Measurements from ENCODE around the gene DYRK1A.
A peak's percentile ranks its signal among the peaks of the same experiment; 100 is the strongest.

DYRK1A gene

DNA sequence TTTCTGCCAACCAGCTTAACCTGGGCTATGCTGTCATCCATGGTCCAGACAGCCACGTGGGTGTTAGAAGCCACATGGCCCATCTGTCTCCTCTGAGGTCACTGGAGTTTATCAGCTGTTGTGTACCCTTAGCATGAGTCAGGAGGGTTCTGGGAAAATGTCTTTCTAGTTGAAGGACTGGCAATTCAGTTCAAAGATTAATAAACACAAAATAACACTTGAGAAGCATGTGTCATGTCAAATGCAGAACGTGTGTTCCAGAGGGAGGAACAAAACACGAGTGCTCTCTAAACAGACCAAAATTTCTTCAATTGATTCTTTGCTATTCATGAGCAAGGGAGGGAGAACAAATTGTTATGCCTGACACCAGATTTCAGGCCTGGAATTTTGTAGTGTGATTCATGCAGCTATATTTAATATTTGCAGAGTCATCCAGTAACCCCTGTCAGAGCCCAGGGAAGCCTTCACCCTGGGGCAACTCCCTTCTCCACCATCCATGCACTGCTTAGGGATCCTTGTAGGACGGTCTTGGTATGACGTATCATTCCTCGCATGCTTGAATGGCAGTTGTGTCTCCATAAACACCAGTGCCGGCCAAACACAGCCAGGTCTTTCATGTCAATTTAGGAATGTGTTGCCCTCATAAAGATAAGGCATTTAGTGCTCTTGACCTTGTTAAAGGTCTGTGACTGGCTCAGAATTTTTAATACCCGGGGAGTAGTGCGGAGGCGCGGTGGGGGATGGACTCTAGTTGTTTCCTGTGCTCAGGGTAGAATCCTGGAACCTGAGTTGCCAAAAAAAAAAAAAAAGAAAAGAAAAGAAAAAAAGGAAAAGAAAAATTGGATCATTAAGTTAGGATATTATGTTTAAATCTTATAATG is 27.7 kb upstream of the DYRK1A start:
- Histone ChIP-seq H3K4me3 (ENCODE audit: low read depth, low read length) (peak overlapping the region; percentile 4; the same call in 1 of the 2 replicates), H3K36me3 (ENCODE audit: control insufficient read depth in 2 of 2, insufficient read depth in 1 of 2, low read length in 2 of 2) (no peaks in the 10 kb centered on the region), H3K9me3 (ENCODE audit: control insufficient read depth, insufficient read depth, low read depth, low read length) (no peaks in the 10 kb centered on the region), H3K4me1 (ENCODE audit: control insufficient read depth, insufficient read depth, low read length) (no peaks in the 10 kb centered on the region; the same call in 1 of the 2 replicates), H3K27ac (ENCODE audit: extremely low read depth, low read depth, low read length) (no peak overlapping the region)
- ChIA-PET POLR2A (interaction anchor here (1.0 to 1.4 kb wide), 3 partner anchors 27 to 225 kb away, joined by 4 to 10 read pairs (median 7); partner anchors contain the start of genes DYRK1A and VPS26C), CTCF (interaction anchor here (0.5 to 0.7 kb wide), 3 partner anchors 32 to 381 kb away, joined by 3 to 5 read pairs (median 4); no protein-coding TSS in a partner anchor)
- TF ChIP-seq, protein P1, sequence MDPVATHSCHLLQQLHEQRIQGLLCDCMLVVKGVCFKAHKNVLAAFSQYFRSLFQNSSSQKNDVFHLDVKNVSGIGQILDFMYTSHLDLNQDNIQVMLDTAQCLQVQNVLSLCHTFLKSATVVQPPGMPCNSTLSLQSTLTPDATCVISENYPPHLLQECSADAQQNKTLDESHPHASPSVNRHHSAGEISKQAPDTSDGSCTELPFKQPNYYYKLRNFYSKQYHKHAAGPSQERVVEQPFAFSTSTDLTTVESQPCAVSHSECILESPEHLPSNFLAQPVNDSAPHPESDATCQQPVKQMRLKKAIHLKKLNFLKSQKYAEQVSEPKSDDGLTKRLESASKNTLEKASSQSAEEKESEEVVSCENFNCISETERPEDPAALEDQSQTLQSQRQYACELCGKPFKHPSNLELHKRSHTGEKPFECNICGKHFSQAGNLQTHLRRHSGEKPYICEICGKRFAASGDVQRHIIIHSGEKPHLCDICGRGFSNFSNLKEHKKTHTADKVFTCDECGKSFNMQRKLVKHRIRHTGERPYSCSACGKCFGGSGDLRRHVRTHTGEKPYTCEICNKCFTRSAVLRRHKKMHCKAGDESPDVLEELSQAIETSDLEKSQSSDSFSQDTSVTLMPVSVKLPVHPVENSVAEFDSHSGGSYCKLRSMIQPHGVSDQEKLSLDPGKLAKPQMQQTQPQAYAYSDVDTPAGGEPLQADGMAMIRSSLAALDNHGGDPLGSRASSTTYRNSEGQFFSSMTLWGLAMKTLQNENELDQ (tag by site-specific recombination; IDR thresholded peaks at IDR 0.05; ENCODE audit: low read depth): no peak
- TF ChIP-seq, protein P2, sequence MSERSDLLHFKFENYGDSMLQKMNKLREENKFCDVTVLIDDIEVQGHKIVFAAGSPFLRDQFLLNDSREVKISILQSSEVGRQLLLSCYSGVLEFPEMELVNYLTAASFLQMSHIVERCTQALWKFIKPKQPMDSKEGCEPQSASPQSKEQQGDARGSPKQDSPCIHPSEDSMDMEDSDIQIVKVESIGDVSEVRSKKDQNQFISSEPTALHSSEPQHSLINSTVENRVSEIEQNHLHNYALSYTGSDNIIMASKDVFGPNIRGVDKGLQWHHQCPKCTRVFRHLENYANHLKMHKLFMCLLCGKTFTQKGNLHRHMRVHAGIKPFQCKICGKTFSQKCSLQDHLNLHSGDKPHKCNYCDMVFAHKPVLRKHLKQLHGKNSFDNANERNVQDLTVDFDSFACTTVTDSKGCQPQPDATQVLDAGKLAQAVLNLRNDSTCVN (tag by site-specific recombination; optimal IDR thresholded peaks at IDR 0.05): peak; percentile 18
- no peak for TF ChIP-seq ZSCAN16 (tag by site-specific recombination; IDR thresholded peaks at IDR 0.05)
- TF ChIP-seq ZNF416 (tag by site-specific recombination; IDR thresholded peaks at IDR 0.05): no peak
- peak; percentile 82 for TF ChIP-seq ZFHX2 (tag by site-specific recombination; conservative IDR thresholded peaks at IDR 0.05)
- TF ChIP-seq, protein P3, sequence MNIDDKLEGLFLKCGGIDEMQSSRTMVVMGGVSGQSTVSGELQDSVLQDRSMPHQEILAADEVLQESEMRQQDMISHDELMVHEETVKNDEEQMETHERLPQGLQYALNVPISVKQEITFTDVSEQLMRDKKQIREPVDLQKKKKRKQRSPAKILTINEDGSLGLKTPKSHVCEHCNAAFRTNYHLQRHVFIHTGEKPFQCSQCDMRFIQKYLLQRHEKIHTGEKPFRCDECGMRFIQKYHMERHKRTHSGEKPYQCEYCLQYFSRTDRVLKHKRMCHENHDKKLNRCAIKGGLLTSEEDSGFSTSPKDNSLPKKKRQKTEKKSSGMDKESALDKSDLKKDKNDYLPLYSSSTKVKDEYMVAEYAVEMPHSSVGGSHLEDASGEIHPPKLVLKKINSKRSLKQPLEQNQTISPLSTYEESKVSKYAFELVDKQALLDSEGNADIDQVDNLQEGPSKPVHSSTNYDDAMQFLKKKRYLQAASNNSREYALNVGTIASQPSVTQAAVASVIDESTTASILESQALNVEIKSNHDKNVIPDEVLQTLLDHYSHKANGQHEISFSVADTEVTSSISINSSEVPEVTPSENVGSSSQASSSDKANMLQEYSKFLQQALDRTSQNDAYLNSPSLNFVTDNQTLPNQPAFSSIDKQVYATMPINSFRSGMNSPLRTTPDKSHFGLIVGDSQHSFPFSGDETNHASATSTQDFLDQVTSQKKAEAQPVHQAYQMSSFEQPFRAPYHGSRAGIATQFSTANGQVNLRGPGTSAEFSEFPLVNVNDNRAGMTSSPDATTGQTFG (tag by site-specific recombination; IDR thresholded peaks at IDR 0.05; ENCODE audit: borderline replicate concordance): no peak
- peak; percentile 57; the same call in 1 of the 2 replicates for TF ChIP-seq ZNF558 (tag by site-specific recombination; IDR thresholded peaks at IDR 0.05)
- TF ChIP-seq ZNF677 (tag by site-specific recombination; IDR thresholded peaks at IDR 0.05): no peak
- TF ChIP-seq GLIS1 (tag by site-specific recombination; IDR thresholded peaks at IDR 0.05): peak; percentile 78
- TF ChIP-seq RBAK (tag by site-specific recombination; IDR thresholded peaks at IDR 0.05): peak; percentile 58; the same call in 1 of the 2 replicates
- TF ChIP-seq ZNF112 (tag by site-specific recombination; IDR thresholded peaks at IDR 0.05): no peak
- TF ChIP-seq ZNF843 (tag by site-specific recombination; IDR thresholded peaks at IDR 0.05): peak; percentile 91
- peak; percentile 71 for TF ChIP-seq ZNF692 (tag by site-specific recombination; IDR thresholded peaks at IDR 0.05)
- no peak for TF ChIP-seq MEIS1 (CRISPR knock-in tag; IDR thresholded peaks at IDR 0.05; ENCODE audit: borderline replicate concordance)
- TF ChIP-seq PRDM1 (tag by site-specific recombination; IDR thresholded peaks at IDR 0.05): no peak
- no peak for TF ChIP-seq ZNF623 (tag by site-specific recombination; IDR thresholded peaks at IDR 0.05)
- TF ChIP-seq, protein P4, sequence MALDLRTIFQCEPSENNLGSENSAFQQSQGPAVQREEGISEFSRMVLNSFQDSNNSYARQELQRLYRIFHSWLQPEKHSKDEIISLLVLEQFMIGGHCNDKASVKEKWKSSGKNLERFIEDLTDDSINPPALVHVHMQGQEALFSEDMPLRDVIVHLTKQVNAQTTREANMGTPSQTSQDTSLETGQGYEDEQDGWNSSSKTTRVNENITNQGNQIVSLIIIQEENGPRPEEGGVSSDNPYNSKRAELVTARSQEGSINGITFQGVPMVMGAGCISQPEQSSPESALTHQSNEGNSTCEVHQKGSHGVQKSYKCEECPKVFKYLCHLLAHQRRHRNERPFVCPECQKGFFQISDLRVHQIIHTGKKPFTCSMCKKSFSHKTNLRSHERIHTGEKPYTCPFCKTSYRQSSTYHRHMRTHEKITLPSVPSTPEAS (tag by site-specific recombination; IDR thresholded peaks at IDR 0.05): peak; percentile 54; the same call in 1 of the 2 replicates
- peak; percentile 75; the same call in 1 of the 2 replicates for TF ChIP-seq ZEB2 (tag by site-specific recombination; IDR thresholded peaks at IDR 0.05)
- TF ChIP-seq, protein P5, sequence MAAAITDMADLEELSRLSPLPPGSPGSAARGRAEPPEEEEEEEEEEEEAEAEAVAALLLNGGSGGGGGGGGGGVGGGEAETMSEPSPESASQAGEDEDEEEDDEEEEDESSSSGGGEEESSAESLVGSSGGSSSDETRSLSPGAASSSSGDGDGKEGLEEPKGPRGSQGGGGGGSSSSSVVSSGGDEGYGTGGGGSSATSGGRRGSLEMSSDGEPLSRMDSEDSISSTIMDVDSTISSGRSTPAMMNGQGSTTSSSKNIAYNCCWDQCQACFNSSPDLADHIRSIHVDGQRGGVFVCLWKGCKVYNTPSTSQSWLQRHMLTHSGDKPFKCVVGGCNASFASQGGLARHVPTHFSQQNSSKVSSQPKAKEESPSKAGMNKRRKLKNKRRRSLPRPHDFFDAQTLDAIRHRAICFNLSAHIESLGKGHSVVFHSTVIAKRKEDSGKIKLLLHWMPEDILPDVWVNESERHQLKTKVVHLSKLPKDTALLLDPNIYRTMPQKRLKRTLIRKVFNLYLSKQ (tag by site-specific recombination; IDR thresholded peaks at IDR 0.05; ENCODE audit: borderline replicate concordance): no peak
- peak; percentile 95 for TF ChIP-seq FEZF1 (tag by site-specific recombination; IDR thresholded peaks at IDR 0.05)
- peak; percentile 8; the same call in 1 of the 2 replicates for TF ChIP-seq ZNF2 (tag by site-specific recombination; IDR thresholded peaks at IDR 0.05)
- TF ChIP-seq SCRT1 (tag by site-specific recombination; IDR thresholded peaks at IDR 0.05; ENCODE audit: borderline replicate concordance): no peak
- peak; percentile 84 for TF ChIP-seq ZIC2 (tag by site-specific recombination; IDR thresholded peaks at IDR 0.05)
- TF ChIP-seq PRDM6 (tag by site-specific recombination; IDR thresholded peaks at IDR 0.05): peak; percentile 68

Measured in HEK293 (cell line).